GM12878 (cell line): Measurements from ENCODE around the gene ASMTL. TPM values are rescaled to one million over a fixed set of nuclear protein-coding genes. Genes with fewer than 3 reads are reported as not detected.

Source experiments
- ATF3 ChIP-seq: IDR thresholded peaks from 2 replicates; pipeline ENCODE4 v1.6.1; 2011; ENCODE audit warnings: low read depth, mild to moderate bottlenecking, low read length, moderate library complexity, borderline replicate concordance; ENCODE audit errors: extremely low read depth
- BRCA1 ChIP-seq: IDR thresholded peaks from 2 replicates; pipeline ENCODE4 v1.6.1; 2011; ENCODE audit warnings: low read depth, low read length, improper control_type of control experiment
- CTCF ChIP-seq, 3 experiments: IDR thresholded peaks in 2 of 3; conservative IDR thresholded peaks in 1 of 3; 2 replicates each; pipeline ENCODE4 v1.5.1; 2011; ENCODE audit warnings: low read depth in 3 of 3, low read length in 3 of 3, mild to moderate bottlenecking in 3 of 3, control low read depth in 2 of 3, moderate library complexity in 2 of 3, inconsistent platforms in 1 of 3, mixed read lengths in 1 of 3; ENCODE audit not compliant: control insufficient read depth in 2 of 3, insufficient read depth in 1 of 3; ENCODE audit errors: extremely low read depth in 1 of 3
- EED ChIP-seq: sonication (generic); IDR thresholded peaks from 2 replicates; pipeline ENCODE4 v1.6.1; 2016; ENCODE audit warnings: antibody characterized with exemption, low read depth
- EGR1 ChIP-seq, 2 experiments: IDR thresholded peaks; 1 replicate in 1 of 2; 2 replicates in 1 of 2; pipeline ENCODE4 v1.6.1; 2011 to 2012; ENCODE audit warnings: low read depth in 2 of 2, low read length in 2 of 2, borderline replicate concordance in 1 of 2, mild to moderate bottlenecking in 1 of 2, moderate library complexity in 1 of 2
- ESRRA ChIP-seq: IDR thresholded peaks from 2 replicates; pipeline ENCODE4 v1.6.1; 2012; ENCODE audit warnings: mild to moderate bottlenecking, low read length, improper control_type of control experiment
- EZH2 ChIP-seq: IDR thresholded peaks from 2 replicates; pipeline ENCODE4 v1.6.1; 2012; ENCODE audit warnings: low read depth, mild to moderate bottlenecking, control low read depth, inconsistent platforms, low read length, borderline replicate concordance; ENCODE audit not compliant: control insufficient read depth
- FOS ChIP-seq: IDR thresholded peaks from 3 replicates; pipeline ENCODE4 v1.6.1; 2011; ENCODE audit warnings: borderline replicate concordance; ENCODE audit not compliant: insufficient read length; ENCODE audit errors: extremely low read depth
- JUND ChIP-seq: IDR thresholded peaks from 2 replicates; pipeline ENCODE4 v1.6.1; 2012; ENCODE audit warnings: low read depth, mild to moderate bottlenecking, low read length, improper control_type of control experiment, moderate library complexity
- MLLT1 ChIP-seq: fragments of 450-650 bp; IDR thresholded peaks from 2 replicates; pipeline ENCODE4 v1.6.1; 2016; ENCODE audit warnings: mild to moderate bottlenecking
- POLR2AphosphoS2 ChIP-seq: IDR thresholded peaks from 2 replicates; pipeline ENCODE4 v1.6.1; 2011; ENCODE audit warnings: low read depth, mild to moderate bottlenecking, low read length, improper control_type of control experiment, moderate library complexity
- POLR2AphosphoS5 ChIP-seq: IDR thresholded peaks from 2 replicates; pipeline ENCODE4 v1.6.1; 2011; ENCODE audit warnings: mild to moderate bottlenecking, low read length, inconsistent platforms
- SMAD5 ChIP-seq: IDR thresholded peaks from 2 replicates; pipeline ENCODE4 v1.6.1; 2016; ENCODE audit warnings: antibody characterized with exemption, low read depth
- SMARCA5 ChIP-seq: fragments of 450-650 bp; IDR thresholded peaks from 2 replicates; pipeline ENCODE4 v1.6.1; 2017; ENCODE audit warnings: mild to moderate bottlenecking
- STAT3 ChIP-seq: IDR thresholded peaks from 2 replicates; pipeline ENCODE4 v1.6.1; 2011; ENCODE audit warnings: low read depth, low read length, improper control_type of control experiment
- USF2 ChIP-seq: IDR thresholded peaks from 2 replicates; pipeline ENCODE4 v1.6.1; 2011; ENCODE audit warnings: low read depth, low read length, improper control_type of control experiment, borderline replicate concordance
- ZBTB40 ChIP-seq: fragments of 450-650 bp; IDR thresholded peaks from 2 replicates; pipeline ENCODE4 v1.6.1; 2016; ENCODE audit warnings: mild to moderate bottlenecking, moderate library complexity, borderline replicate concordance
- ZSCAN29 ChIP-seq: fragments of 450-650 bp; IDR thresholded peaks from 2 replicates; pipeline ENCODE4 v1.6.1; 2017; ENCODE audit warnings: mild to moderate bottlenecking, moderate library complexity
- polyA plus RNA-seq, 11 experiments: library from polyadenylated mRNA; depleted of rRNA in 4 of 11; unstranded in 6 of 11; stranded (reverse) in 5 of 11; fragments of >200 nt; fragmentation: Nextera tagmentation in 4 of 11; fragmentation: Illumina TruSeq in 1 of 11; extraction: Ambion mirVana in 4 of 11; extraction: Trizol in 1 of 11; gene quantifications; 1 replicate in 1 of 11; 2 replicates in 10 of 11; pipeline versions ENCODE4 v1.2.1 to v1.2.3, GENCODE V29; 2011 to 2016; ENCODE audit warnings: inconsistent platforms in 2 of 11, missing spikeins in 2 of 11, low read depth in 1 of 11
- total RNA-seq, 4 experiments: library from RNA; depleted of rRNA in 3 of 4; stranded (reverse); fragments of >200 nt in 3 of 4; fragmentation: Illumina TruSeq in 1 of 4; extraction: Trizol in 1 of 4; gene quantifications; 2 replicates each; pipeline versions ENCODE4 v1.2.1 to v1.2.3, GENCODE V29; 2013 to 2021

The ASMTL gene
- total and polyA plus RNA-seq, 10 of the 15 experiments (the other 5 are each of a cell fraction or from before 2014, with no cell fraction given): 1.6 to 51.9 (median 32.1) TPM

- TF ChIP-seq ZSCAN29 (no peak), FOS (no peak), ESRRA (no peak), POLR2AphosphoS5 (peak; percentile 6; the same call in 1 of the 2 replicates), SMARCA5 (peak; percentile 49), EGR1 (IDR thresholded peaks at IDR 0.05; ENCODE audit: borderline replicate concordance in 1 of 2, low read depth in 2 of 2, low read length in 2 of 2) (no peak), MLLT1 (peak; percentile 87), STAT3 (no peak), SMAD5 (0 out of 2 replicates have a peak, but pooled peaks have one; percentile 27), JUND (no peak), USF2 (no peak), ATF3 (no peak), POLR2AphosphoS2 (0 out of 2 replicates have a peak, but pooled peaks have one; percentile 23), CTCF (IDR thresholded peaks at IDR 0.05 in 2 of 3, conservative IDR thresholded peaks at IDR 0.05 in 1 of 3; ENCODE audit: control insufficient read depth in 2 of 3, extremely low read depth in 1 of 3, insufficient read depth in 1 of 3, low read depth in 3 of 3, low read length in 3 of 3) (no peak), EZH2 (no peak), EED (0 out of 2 replicates have a peak, but pooled peaks have one; percentile 16), BRCA1 (no peak), ZBTB40 (no peak)
Measured at GRCh38 chrX:1492421-1493012, 39.8 kb upstream of the ASMTL start (continued).
